K562 (cell line): ENCODE data around the gene CSNK1G2. TPM values are rescaled to one million over a fixed set of nuclear protein-coding genes. Genes with fewer than 3 reads are reported as not detected.

Source experiments
- ATAC-seq: fragments of 200-7000 bp; cut with Tn5 transposase; 3 replicates; pipeline ENCODE4 v1.9.1; 2020; ENCODE audit warnings: moderate library complexity
- BruUV-seq: library from RNA; stranded (reverse); fragments of 400-500 nt; replicated peaks from 2 replicates; lab custom pipeline; 2021; lab: Mats Ljungman, UMichigan
- CTCF ChIA-PET: fragments of 300-600 bp; formaldehyde crosslinking; extraction: SDS; loops from one replicate; lab custom pipeline; 2021; ENCODE audit warnings: low intra/inter-chr PET ratio; lab: Yijun Ruan, JAX
- POLR2A ChIA-PET: fragments of 300-600, 350-650 bp; sonication (Branson Sonifier 250); formaldehyde crosslinking; extraction: SDS; loops from one replicate; lab custom pipeline; 2021; ENCODE audit warnings: antibody characterized with exemption, inconsistent platforms; lab: Yijun Ruan, JAX
- DNase-seq, 4 experiments: peaks; one replicate each; pipeline versions ENCODE4 v3.0.0 to v3.0.0-alpha.2; 2011 to 2018; ENCODE audit warnings: low spot score in 3 of 4, mixed read lengths in 3 of 4; ENCODE audit errors: extremely low read depth in 1 of 4
- FAIRE-seq: peaks from 2 replicates; lab custom pipeline; 2011; peaks lifted over from hg19 to GRCh38; lab: Jason Lieb, UNC
- H2AFZ ChIP-seq: 2 replicates; pipeline ENCODE4 v1.6.0; 2011; ENCODE audit warnings: low read depth, low read length, control low read depth, inconsistent platforms
- H3K27ac ChIP-seq: fragments of 200-600 bp; 3 replicates; pipeline ENCODE4 v1.8.0; 2011; ENCODE audit warnings: low read depth, mild to moderate bottlenecking, control low read depth, inconsistent platforms, low read length, moderate library complexity, mixed read lengths; ENCODE audit errors: extremely low read depth
- H3K27me3 ChIP-seq, 2 experiments: fragments of 300-600 bp in 1 of 2; 2 replicates in 1 of 2; 3 replicates in 1 of 2; pipeline versions ENCODE4 v1.6.0 to v1.8.0; 2011; ENCODE audit warnings: inconsistent platforms in 2 of 2, low read length in 2 of 2, mild to moderate bottlenecking in 1 of 2, mixed read lengths in 1 of 2, moderate library complexity in 1 of 2; ENCODE audit not compliant: control insufficient read depth in 2 of 2, insufficient read depth in 2 of 2
- H3K36me3 ChIP-seq: fragments of 300-600 bp; 3 replicates; pipeline ENCODE4 v1.8.0; 2011; ENCODE audit warnings: mild to moderate bottlenecking, low read length, inconsistent platforms; ENCODE audit not compliant: control insufficient read depth, insufficient read depth
- H3K4me1 ChIP-seq, 2 experiments: fragments of 200-600 bp in 1 of 2; replicated peaks in 1 of 2; 2 replicates in 1 of 2; 3 replicates in 1 of 2; pipeline versions ENCODE4 v1.5.1 to v1.8.0; 2011; ENCODE audit warnings: inconsistent platforms in 2 of 2, low read length in 2 of 2, mild to moderate bottlenecking in 1 of 2, mixed read lengths in 1 of 2, moderate library complexity in 1 of 2; ENCODE audit not compliant: control insufficient read depth in 2 of 2, insufficient read depth in 2 of 2
- H3K4me2 ChIP-seq: 2 replicates; pipeline ENCODE4 v1.6.1; 2011; ENCODE audit warnings: low read length, control low read depth, inconsistent platforms, mixed read lengths; ENCODE audit not compliant: insufficient read depth
- H3K4me3 ChIP-seq: fragments of 200-600 bp; sonication (generic), shearing (Covaris generic); 2 replicates; pipeline ENCODE4 v1.5.1; 2016; ENCODE audit warnings: control low read depth, inconsistent platforms
- H3K79me2 ChIP-seq: fragments of 200-600 bp; 3 replicates; pipeline ENCODE4 v1.8.0; 2011; ENCODE audit warnings: low read length, inconsistent platforms; ENCODE audit not compliant: control insufficient read depth, insufficient read depth
- H3K9ac ChIP-seq, 2 experiments: 2 replicates each; pipeline versions ENCODE4 v1.6.0 to v1.6.1; 2011; ENCODE audit warnings: low read depth in 2 of 2, low read length in 2 of 2, control low read depth in 1 of 2, inconsistent platforms in 1 of 2, mild to moderate bottlenecking in 1 of 2, mixed read lengths in 1 of 2; ENCODE audit not compliant: insufficient read depth in 1 of 2
- H3K9me1 ChIP-seq: one replicate; pipeline ENCODE4 v1.6.0; 2011; ENCODE audit warnings: inconsistent platforms, mild to moderate bottlenecking, low read length, moderate library complexity; ENCODE audit not compliant: control insufficient read depth, insufficient read depth
- H3K9me3 ChIP-seq: replicated peaks from 2 replicates; pipeline ENCODE4 v1.5.1; 2011; ENCODE audit warnings: low read depth, low read length, inconsistent platforms; ENCODE audit not compliant: control insufficient read depth, insufficient read depth
- H4K20me1 ChIP-seq: replicated peaks from 2 replicates; pipeline ENCODE4 v1.6.1; 2011; ENCODE audit warnings: low read length, inconsistent platforms, mixed read lengths; ENCODE audit not compliant: control insufficient read depth, insufficient read depth
- AFF4 ChIP-seq: sonication (generic); formaldehyde crosslinking; IDR thresholded peaks from 2 replicates; pipeline ENCODE4 v1.8.0; 2023; ENCODE audit warnings: mild to moderate bottlenecking, missing genetic modification reagents
- FOSL1 ChIP-seq: fragments of 200-800 bp; sonication (Bioruptor generic); conservative IDR thresholded peaks from 2 replicates; pipeline ENCODE4 v1.6.1; 2016; ENCODE audit warnings: missing genetic modification characterization, missing compliant biosample characterization
- NR1H2 ChIP-seq: sonication (generic); formaldehyde crosslinking; IDR thresholded peaks from 2 replicates; pipeline ENCODE4 v1.4.0; 2020; ENCODE audit warnings: mild to moderate bottlenecking, missing genetic modification reagents
- RBFOX2 ChIP-seq: fragments of 200-400 bp; formaldehyde crosslinking; IDR thresholded peaks from 2 replicates; pipeline ENCODE4 v1.6.1; 2017; ENCODE audit warnings: low read depth, mild to moderate bottlenecking, low read length, moderate library complexity
- U2AF1 ChIP-seq: fragments of 200-400 bp; formaldehyde crosslinking; optimal IDR thresholded peaks from 2 replicates; pipeline ENCODE3; 2017; ENCODE audit warnings: mild to moderate bottlenecking, low read depth, low read length, moderate library complexity
- ZNF3 ChIP-seq: fragments of 250-450 bp; sonication (Bioruptor Pico); IDR thresholded peaks from 2 replicates; pipeline ENCODE4 v1.5.0; 2021; ENCODE audit warnings: mild to moderate bottlenecking, moderate library complexity
- WGBS: fragments of 100-300 bp; shearing (Covaris generic); methylation state at CpG from one replicate; pipeline ENCODE4 v1.1.6; 2016; ENCODE audit warnings: low coverage, mixed read lengths; ENCODE audit not compliant: insufficient coverage; ENCODE audit errors: missing lambda C conversion rate; 5-methylcytosine and 5-hydroxymethylcytosine counted together
- in situ Hi-C: fragments of 300-500 bp; cut with MboI; formaldehyde crosslinking; loops from 4 replicates; pipeline ENCODE4 v1.15.0; 2018; ENCODE audit warnings: inconsistent platforms, mixed read lengths
- intact Hi-C: fragments of 100-400 bp; cut with micrococcal nuclease; formaldehyde crosslinking; loops from 2 replicates; pipeline ENCODE4 v1.14.2; 2022
- polyA plus RNA-seq, 8 experiments: library from polyadenylated mRNA; depleted of rRNA in 4 of 8; stranded (reverse) in 5 of 8; unstranded in 3 of 8; fragments of >200 nt; fragmentation: Nextera tagmentation in 2 of 8; fragmentation: Illumina TruSeq in 1 of 8; extraction: Ambion mirVana in 2 of 8; extraction: Trizol in 1 of 8; gene quantifications; 2 replicates each; pipeline versions ENCODE4 v1.2.1 to v1.2.3, GENCODE V29; 2011 to 2014; ENCODE audit warnings: inconsistent platforms in 1 of 8, missing spikeins in 1 of 8
- total RNA-seq, 7 experiments: library from RNA; depleted of rRNA in 6 of 7; stranded (reverse); fragments of >200 nt in 6 of 7; fragmentation: Illumina TruSeq in 2 of 7; extraction: Trizol in 2 of 7; gene quantifications; 2 replicates each; pipeline versions ENCODE4 v1.2.1 to v1.2.3, GENCODE V29; 2011 to 2021; ENCODE audit warnings: low replicate concordance in 1 of 7

The CSNK1G2 gene
- total and polyA plus RNA-seq, 9 of the 15 experiments (the other 6 are each of a cell fraction or from before 2014, with no cell fraction given) = 0.48 to 119 (median 49.5) TPM

DNA sequence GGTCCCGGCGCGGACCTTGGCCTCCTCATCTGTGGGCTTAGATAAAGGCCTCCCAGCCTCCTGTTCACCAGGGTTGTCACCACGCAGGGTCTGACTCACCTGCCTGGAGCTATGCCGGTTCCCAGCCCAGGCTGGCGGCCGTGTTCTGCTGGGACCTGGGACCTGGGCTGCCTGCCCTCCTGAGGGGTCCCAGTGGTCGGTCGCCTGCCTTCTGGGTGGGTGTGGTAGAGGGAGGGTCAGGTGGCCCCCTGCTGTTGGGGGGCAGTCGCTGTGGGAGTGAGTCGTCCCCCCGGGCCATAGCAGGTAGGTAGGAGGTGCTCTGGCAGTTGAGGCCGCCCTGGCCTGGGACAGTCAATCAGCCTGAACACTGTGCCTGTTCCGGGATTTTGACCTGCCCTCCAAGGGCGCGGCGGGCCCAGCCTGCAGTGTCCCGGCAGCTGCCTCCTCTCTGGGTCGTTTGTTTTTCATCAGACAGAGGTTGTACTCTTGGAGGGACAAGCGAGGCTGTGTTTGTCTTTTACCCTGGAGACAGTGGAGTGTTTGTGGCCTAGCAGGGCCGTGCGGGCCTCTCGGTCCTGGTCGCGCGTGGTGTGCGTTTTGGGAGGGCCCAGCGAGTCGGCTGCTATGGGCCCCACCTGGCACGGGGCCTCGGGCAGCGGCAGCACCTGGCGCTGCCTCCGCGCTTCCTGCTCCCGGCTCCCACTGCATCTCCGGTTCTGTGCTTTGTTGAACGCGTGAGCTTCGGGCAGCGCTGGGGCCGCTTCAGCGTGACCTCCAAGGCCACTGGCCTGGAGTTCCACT, 33.2 kb upstream of the CSNK1G2 start (continued):
- TF ChIP-seq FOSL1 (peak; percentile 48), U2AF1 (no peak), AFF4 (CRISPR knock-in tag) (no peak), ZNF3 (no peak)

GRCh38 chr19:1908364-1908678, 32.7 kb upstream of the CSNK1G2 start:
- peaks cover 16 to 62% of the 10 kb centered on the region in 2 experiments; a peak in 4 of 5 replicates for H3K4me1 ChIP-seq
- H3K9me1 ChIP-seq = no peaks in the 10 kb centered on the region
- H3K79me2 ChIP-seq = peaks cover 75% of the 10 kb centered on the region
- H3K36me3 ChIP-seq = peaks cover 40% of the 10 kb centered on the region; the same call in 1 of the 3 replicates
- peak overlapping the region in 1 of 2 experiments; percentile 89; a peak in 2 of 4 replicates for H3K9ac ChIP-seq
- no peaks in the 10 kb centered on the region for H3K27me3 ChIP-seq
- no peaks in the 10 kb centered on the region for H3K9me3 ChIP-seq
- no TSS peak for BruUV-seq
- H3K27ac ChIP-seq = no peak overlapping the region
- TF ChIP-seq RBFOX2 = peak; percentile 13
- TF ChIP-seq NR1H2 (CRISPR knock-in tag) = no peak
- no peak for ATAC-seq
- CTCF ChIA-PET = no interaction called here
- in situ Hi-C loops (no loop called here), intact Hi-C loops (no loop called here)
- H3K4me2 ChIP-seq = no peak overlapping the region
- no peak overlapping the region for H2AFZ ChIP-seq
- 93% methylated on average over 8 of the region's 13 CpGs for WGBS
- no peak for DNase-seq
- no peak for FAIRE-seq
- POLR2A ChIA-PET = no interaction called here
- H4K20me1 ChIP-seq = no peaks in the 10 kb centered on the region; the same call in 1 of the 2 replicates
- H3K4me3 ChIP-seq = no peak overlapping the region
